ENCODE results near the gene GPS1.
A peak's percentile ranks its signal among the peaks of the same experiment; 100 is the strongest.
"Not testable (repeated sequence)": the region's sequence is repeated elsewhere in the genome, so short reads cannot be mapped to it uniquely, and the experiment has no call there.

Gene GPS1

DNA sequence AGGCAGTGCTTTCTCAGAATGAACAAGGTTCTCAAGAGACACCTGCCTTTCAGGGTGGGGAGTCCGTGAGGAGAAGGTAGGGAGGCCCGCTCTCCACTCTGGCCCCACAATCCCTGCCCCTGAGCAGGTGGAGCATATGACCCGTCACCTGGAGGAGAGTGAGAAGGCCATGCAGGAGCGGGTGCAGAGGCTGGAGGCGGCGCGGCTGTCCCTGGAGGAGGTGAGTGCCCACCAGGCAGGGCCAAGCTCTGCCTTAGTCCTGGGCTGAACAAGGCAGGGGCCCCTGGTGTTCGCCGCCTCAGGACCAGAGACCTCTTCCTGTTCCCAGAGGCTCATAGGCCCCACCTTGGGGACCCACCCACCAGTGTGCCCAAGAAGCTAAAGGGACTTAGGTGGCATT is 22.7 kb upstream of the GPS1 start:
- no peak for DNase-seq (ENCODE audit: low read depth)

DNA sequence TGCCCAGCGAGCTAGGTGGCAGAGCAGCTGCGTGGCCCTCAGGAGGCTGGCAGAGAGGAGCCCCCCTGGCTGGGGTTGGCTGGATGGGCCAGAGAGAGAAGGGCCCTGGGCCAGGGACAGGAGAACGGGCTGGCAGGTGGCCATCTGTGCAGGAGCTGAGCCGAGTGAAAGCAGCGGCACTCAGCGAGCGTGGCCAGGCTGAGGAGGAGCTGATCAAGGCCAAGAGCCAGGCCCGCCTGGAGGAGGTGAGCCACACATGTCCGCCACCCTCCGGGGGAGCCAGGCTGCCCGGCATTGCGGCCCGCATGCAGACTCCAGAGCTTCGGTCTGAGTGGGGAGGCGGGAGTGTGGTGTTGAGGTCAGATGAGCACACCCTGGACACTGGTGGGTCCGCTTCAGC is 22.3 kb upstream of the GPS1 start:
- DNase-seq (ENCODE audit: low read depth): no peak

- no peak for DNase-seq (ENCODE audit: low read depth)
Measured at GRCh38 chr17:82029990-82030469, 21.7 kb upstream of the GPS1 start.

DNA sequence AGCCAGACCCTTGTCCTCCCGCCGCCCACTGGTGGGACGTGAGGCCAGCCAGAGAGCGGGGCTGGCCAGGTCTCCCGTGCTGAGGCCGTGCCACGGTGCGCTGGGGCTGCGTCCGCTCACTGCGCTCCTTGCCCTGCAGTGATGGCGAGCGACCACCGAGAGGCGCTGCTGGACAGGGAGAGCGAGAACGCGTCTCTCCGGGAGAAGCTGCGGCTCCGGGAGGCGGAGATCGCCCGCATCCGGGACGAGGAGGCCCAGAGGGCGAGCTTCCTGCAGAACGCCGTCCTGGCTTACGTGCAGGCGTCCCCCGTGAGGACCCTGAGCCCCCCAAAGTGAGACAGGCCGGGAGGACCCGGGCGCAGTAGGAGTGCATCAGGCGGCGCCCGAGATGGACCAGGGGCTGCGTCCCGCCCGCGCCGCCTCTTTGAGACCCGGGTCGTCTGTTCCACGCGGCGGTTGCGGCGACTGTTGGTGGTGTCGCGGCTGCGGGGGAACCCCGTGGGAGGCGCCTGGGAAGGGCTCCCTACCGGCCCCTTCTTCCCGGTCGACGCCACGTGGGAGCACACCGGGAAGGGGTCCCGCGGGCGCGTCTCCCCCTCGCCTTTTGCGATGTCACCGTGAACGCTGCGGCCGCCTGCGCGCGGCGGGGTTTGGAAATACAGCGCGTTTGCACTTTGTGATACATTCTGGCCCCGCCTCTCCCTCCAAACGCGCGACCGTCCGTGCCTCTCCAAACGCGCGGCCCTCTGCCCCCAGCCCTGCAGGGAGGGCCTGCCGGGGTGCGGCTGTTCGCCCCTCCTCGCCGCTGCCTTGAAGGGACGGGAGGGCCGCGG is 21.0 kb upstream of the GPS1 start:
- DNase-seq (ENCODE audit: low read depth): peak; percentile 47

DNA sequence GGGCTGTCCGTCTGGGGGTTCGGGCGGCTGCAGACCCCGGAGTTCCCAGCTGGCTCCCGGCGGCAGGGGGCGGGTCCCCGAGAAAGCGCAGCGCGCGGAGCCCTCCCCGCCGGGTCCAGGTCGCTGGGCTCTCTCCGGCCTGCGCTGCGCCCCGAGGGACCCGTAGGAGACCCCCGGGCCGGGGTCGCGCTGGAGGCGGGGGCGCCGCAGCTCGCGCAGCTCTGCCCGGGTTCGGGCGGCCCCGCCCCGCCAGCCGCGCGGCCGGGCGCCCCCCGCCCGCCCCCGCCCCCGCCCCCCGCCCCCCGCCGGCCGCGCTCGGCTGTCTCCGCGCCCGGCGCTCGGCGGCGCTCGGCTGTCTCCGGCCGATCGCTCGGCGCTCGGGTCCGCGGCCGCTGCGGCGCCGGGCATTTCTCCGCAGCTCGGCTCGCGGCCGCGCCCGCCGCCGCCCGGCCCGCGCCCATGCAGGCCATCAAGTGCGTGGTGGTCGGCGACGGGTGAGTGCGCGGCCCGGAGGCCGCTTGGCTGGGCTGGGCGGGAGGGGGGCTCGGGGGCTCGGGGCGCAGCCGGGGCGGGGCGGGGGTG is 20.3 kb upstream of the GPS1 start, which contains the start of gene RAC3:
RAC3 (plus strand) TSS at position 376 of the 582 bp plus-strand sequence; CDS start at position 460, 84 bp downstream.
- no peak for DNase-seq (ENCODE audit: low read depth)

GRCh38 chr17:82031885-82032627 is 19.6 kb upstream of the GPS1 start:
- DNase-seq (ENCODE audit: low read depth): no peak

DNA sequence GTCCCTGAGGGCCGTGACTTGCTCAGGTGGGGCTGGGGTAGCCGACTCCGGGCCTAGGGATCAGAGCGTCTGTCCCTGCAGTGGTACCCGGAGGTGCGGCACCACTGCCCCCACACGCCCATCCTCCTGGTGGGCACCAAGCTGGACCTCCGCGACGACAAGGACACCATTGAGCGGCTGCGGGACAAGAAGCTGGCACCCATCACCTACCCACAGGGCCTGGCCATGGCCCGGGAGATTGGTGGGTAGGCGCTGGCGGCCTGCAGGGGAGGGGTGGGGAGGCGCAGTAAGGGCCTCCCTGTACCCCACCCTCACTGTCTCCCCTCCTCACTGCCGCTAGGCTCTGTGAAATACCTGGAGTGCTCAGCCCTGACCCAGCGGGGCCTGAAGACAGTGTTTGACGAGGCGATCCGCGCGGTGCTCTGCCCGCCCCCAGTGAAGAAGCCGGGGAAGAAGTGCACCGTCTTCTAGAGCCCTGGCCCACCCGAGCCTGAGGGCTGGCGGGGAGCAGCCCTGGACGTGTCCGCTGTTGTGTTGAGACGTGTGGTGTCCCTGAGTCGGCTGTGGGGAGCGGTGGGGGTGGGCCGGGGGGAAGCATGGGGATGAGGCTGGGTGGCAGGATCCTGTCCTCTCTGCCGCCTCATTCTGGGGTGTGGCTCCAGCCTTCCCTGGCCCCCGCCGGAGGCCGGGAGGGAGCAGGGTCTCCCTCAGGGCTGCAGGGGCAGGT is 18.2 kb upstream of the GPS1 start:
- DNase-seq (ENCODE audit: low read depth): no peak

- no peak for DNase-seq (ENCODE audit: low read depth)
Measured at GRCh38 chr17:82034371-82035011, 17.2 kb upstream of the GPS1 start.

GRCh38 chr17:82035488-82035887 is 16.2 kb upstream of the GPS1 start:
- no peak for DNase-seq (ENCODE audit: low read depth)

DNA sequence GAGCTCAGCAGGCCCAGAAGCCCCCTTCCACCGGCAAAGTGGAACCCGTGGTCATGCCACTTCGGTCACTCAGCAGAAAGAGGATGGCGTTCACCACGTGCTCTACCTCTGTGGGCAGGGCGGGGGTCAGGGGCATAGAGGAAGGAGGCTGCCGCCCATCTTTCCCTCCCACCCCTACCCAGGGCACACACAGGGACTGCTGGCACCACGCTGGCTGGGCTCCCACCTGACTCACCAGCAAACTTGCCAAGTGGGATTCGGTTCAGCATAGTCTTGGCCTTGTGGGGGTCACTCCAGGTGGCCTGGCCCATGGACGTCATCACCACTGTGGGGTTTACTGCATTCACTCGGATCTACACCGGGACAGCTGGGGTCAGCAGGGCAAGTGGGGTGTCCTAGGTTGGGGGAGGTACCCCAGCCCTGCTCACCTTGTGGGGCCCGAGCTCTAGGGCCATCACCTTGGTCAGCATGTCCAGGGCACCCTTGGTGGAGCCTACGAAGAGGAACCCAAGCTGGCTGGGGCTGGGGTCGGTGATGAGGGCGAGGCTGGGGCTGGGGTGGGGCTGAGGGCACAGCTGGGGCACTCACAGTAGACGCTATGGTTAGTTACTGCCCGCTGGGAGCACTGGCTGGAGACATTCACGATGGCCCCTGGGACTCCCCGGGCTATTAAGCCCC is 15.6 kb upstream of the GPS1 start:
- DNase-seq (ENCODE audit: low read depth): no peak

DNA sequence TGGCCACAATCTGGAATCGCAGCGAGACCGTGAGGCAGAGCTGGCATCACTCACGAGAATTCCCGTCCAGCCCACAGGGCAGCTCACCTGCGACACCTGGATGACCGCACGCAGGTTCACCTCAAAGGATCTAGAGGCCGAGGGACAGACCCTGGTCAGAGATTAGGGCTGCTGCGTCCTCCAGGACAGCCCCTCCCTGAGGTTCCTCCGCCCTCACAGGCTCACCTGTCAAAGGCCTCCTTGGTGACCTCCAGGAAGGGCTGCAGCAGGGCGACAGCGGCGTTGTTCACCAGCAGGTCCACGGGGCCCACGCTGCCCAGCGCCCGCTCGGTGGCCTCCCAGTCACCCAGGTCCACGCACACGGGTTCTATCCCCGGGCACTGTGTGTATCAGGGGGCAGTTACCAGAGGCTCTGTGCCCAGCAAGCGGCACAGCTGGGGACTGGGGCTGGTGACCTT is 15.0 kb upstream of the GPS1 start:
- DNase-seq (ENCODE audit: low read depth): no peak

- peak; percentile 89 for DNase-seq (ENCODE audit: low read depth)
Measured at GRCh38 chr17:82037092-82037888, 14.4 kb upstream of the GPS1 start, which contains the start of gene DCXR. DCXR (minus strand) TSS chr17:82037697; CDS start chr17:82037682, 15 bp downstream.

DNA sequence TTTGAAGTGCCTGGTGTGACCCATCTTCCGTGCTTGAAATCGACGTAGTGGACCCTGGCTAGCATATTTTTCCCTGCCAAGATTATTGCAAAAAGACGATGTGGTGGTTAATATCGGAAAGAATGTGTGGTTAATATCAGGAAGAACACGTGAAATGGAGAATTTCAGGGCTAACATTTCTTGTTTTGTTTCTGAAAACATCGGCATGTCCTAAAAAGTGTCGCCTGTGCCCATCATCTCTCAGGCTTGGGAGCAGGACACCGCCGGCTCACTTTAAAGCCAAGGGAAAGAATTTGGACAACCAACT is 13.9 kb upstream of the GPS1 start:
- DNase-seq (ENCODE audit: low read depth): no peak

DNA sequence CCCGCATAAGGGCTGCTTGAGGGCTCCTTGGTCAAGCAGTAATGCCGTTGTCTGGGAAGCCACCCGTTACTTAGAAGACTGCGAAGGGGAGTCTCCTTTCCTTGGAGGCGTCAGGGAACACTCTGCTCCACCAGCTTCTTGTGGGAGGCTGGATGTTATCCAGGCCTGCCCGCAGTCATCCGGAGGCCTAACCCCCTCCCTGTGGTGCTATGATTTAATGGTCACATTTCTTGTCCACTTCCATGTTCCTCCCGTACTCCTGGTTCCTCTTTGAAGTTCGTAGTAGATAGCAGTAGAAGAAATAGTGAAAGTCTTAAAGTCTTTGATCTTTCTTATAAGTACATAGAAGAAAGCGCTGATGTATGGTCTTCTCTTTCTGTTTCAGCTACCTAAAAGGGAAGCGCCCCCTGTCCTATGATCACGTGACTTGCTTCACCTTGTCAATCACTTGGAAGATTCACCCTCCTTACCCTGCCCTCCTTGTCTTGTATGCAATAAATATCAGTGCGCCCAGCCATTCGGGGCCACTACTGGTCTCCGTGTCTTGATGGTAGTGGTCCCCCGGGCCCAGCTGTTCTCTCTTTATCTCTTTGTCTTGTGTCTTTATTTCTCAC is 12.8 kb upstream of the GPS1 start:
- not testable (repeated sequence) for DNase-seq (ENCODE audit: low read depth)

- no peak for DNase-seq (ENCODE audit: low read depth)
Measured at GRCh38 chr17:82039695-82040299, 11.9 kb upstream of the GPS1 start.

DNA sequence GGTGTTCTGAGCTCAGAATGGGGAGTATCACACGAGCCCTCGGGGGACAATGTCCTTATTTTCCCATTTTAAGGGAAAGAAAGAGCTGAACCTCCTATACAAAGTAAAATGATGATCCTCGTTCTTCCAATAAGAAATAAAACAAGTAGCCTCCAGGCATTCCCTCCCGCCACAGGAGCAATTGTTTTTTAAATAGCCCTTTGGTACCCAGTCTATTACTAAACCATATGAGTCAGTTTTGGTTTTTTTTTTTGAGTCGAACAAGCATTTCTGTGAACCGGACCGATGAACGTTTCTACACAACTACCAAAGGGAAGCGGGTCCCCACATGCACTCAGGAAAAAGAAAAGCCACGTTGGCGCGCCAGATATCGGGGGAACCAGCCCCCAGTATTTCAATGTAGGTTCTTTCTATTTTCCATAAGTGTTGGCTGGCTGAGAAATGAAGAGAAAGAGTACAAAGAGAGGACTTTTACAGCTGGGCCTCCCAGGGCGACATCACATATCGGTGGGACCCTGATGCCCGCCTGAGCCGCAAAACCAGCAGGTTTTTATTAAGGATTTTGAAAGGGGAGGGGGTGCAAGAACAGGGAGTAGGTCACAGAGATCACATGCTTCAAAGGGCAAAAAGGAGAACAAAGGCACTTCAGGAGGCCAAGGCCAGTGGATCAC is 10.4 kb upstream of the GPS1 start:
- DNase-seq (ENCODE audit: low read depth): no peak

GRCh38 chr17:82042649-82043048 is 9.0 kb upstream of the GPS1 start:
- no peak for DNase-seq (ENCODE audit: low read depth)

DNA sequence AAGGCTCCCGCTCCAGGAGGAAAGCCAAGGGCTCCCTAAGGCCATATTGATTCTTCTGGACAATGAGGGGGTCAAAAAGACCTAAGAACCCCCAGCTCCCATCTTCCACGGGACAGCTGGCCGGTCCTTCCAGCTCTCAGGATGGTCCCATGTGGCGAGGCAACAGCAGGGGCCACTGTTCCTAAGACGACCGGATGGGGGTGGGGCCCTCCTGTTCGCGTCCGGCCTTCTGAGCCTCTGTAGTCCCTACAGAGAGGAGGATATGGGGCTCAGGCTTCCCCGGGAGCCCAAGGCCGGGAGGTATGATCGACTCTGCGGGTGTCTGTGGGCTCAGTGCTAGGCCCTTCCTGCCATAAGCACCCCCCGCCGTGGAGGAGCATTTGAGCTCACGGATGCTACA is 8.2 kb upstream of the GPS1 start:
- DNase-seq (ENCODE audit: low read depth): no peak

Measured in stromal cell of bone marrow (primary cell).